ENCODE measurements around the gene REEP6. TPM values are rescaled to one million over a fixed set of nuclear protein-coding genes. Genes with fewer than 3 reads are reported as not detected.

The REEP6 gene
- polyA plus RNA-seq, 3 donors: 0.51 to 1.8 (median 0.81) TPM

DNA sequence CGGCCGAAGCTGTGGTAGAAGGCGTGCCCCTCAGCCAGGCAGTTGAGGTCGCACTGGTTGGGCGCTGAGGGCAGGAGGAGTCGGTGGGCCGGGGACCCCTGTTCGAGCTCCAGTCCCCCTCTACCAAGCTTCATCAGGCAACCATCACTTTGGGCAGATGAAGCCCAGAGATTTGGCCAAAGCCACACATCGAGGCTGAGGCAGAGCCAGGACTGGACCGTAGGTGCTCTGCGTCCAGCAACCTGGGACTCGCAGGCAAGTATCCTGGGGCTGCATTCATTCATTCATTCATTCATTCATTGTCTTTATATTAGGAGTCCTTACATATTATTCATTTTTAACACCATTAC, 17.5 kb downstream of the REEP6 start:
- Histone ChIP-seq H4K20me1 (ENCODE audit: insufficient read depth, low read length) (no peaks in the 10 kb centered on the region), H3K4me3 (replicated peaks in 1 of 3; ENCODE audit: low read depth in 2 of 3, low read length in 3 of 3) (no peak overlapping the region), H3K4me2 (replicated peaks; ENCODE audit: extremely low read depth, low read length, poor library complexity, severe bottlenecking) (peak overlapping the region; percentile 65), H3K4me1 (ENCODE audit: control insufficient read depth in 1 of 2, insufficient read depth in 2 of 2, low read length in 2 of 2) (peaks cover 12 to 23% of the 10 kb centered on the region in 2 donors), H3K9ac (ENCODE audit: insufficient read depth, low read length, poor library complexity, severe bottlenecking) (no peak overlapping the region), H3K27me3 (ENCODE audit: control insufficient read depth in 2 of 2, insufficient read depth in 2 of 2, low read length in 2 of 2) (peaks cover 2 to 51% of the 10 kb centered on the region in 2 donors), H3K79me2 (ENCODE audit: insufficient read depth, low read length) (no peaks in the 10 kb centered on the region), H3K9me3 (replicated peaks in 1 of 2; ENCODE audit: control insufficient read depth in 1 of 2, insufficient read depth in 1 of 2, low read length in 2 of 2) (peaks cover 14 to 31% of the 10 kb centered on the region in 2 donors), H3K27ac (ENCODE audit: low read depth in 1 of 2, low read length in 2 of 2) (no peak overlapping the region), H3K36me3 (replicated peaks in 1 of 2; ENCODE audit: control insufficient read depth in 1 of 2, insufficient read depth in 2 of 2, low read length in 2 of 2) (no peaks in the 10 kb centered on the region), H2AFZ (ENCODE audit: insufficient read depth, low read depth, low read length, poor library complexity, severe bottlenecking) (no peak overlapping the region)
- peak overlapping the region in 1 of 2 donors; percentile 36 for H3K4me3 Mint-ChIP-seq
- peaks cover 1 to 2% of the 10 kb centered on the region in 2 donors for H3K36me3 Mint-ChIP-seq
- H3K27me3 Mint-ChIP-seq (ENCODE audit: low read depth in 3 of 3): peaks cover 46 to 78% (median 66%) of the 10 kb centered on the region in 3 donors
- TF ChIP-seq, protein P1, sequence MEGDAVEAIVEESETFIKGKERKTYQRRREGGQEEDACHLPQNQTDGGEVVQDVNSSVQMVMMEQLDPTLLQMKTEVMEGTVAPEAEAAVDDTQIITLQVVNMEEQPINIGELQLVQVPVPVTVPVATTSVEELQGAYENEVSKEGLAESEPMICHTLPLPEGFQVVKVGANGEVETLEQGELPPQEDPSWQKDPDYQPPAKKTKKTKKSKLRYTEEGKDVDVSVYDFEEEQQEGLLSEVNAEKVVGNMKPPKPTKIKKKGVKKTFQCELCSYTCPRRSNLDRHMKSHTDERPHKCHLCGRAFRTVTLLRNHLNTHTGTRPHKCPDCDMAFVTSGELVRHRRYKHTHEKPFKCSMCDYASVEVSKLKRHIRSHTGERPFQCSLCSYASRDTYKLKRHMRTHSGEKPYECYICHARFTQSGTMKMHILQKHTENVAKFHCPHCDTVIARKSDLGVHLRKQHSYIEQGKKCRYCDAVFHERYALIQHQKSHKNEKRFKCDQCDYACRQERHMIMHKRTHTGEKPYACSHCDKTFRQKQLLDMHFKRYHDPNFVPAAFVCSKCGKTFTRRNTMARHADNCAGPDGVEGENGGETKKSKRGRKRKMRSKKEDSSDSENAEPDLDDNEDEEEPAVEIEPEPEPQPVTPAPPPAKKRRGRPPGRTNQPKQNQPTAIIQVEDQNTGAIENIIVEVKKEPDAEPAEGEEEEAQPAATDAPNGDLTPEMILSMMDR (IDR thresholded peaks at IDR 0.05): no peak
- peaks cover 14% of the 10 kb centered on the region for H3K4me1 Mint-ChIP-seq
- DNase-seq: no peak
- peaks cover 15 to 50% (median 34%) of the 10 kb centered on the region in 7 donors for H3K9me3 Mint-ChIP-seq
- intact Hi-C loops (cut with micrococcal nuclease): no loop called here
- H3K27ac Mint-ChIP-seq: no peak overlapping the region
- 34% methylated on average over 10 of the region's 12 CpGs for WGBS (ENCODE audit: insufficient coverage)

DNA sequence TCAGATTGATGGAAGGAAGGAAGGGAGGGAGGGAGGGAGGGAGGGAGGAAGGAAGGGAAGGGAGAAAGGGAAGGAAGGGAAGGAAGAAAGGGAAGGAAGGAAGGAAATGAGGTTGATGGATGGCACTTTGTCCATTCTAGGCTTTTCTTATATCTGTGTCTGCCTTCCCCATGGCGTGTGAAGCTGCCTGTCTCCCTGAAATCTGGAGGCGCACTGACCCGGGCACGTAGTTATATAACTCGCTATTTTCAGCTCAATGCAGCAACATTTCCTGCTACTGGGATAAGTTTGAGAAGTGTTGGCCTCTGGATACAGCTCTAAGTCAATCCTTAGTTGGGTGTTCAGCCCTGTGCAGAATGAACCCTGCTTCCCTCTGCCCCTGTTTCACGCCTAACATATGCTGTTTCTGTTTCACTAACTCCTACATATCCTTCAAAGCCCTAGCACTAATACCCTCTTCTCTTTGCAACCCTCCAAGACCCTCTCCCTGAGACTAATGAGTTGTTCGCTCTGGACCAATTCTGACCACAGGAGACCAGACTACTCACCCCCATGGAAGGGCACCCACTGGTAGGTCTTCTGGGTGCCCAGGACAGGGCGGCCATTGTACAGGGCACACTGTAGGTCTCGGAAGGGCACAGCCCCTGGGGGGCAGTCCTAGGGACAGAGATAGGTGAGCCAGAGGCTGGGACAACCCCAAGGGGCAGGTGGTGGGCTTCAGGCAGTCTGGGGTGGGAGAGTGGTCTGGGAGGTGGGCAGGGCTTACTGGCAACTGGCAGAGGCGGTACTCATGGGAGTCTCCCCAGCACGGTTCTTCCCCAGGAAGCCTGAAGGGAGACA, 18.8 kb downstream of the REEP6 start:
- no peak overlapping the region for H3K27ac ChIP-seq (ENCODE audit: low read depth in 1 of 2, low read length in 2 of 2)
- H3K9ac ChIP-seq (ENCODE audit: insufficient read depth, low read length, poor library complexity, severe bottlenecking): no peak overlapping the region
- no peak for DNase-seq
- Mint-ChIP-seq H3K36me3 (peaks cover 1 to 2% of the 10 kb centered on the region in 2 donors), H3K4me3 (peak overlapping the region in 1 of 2 donors; percentile 64), H3K4me1 (peaks cover 14% of the 10 kb centered on the region), H3K9me3 (peaks cover 15 to 46% (median 36%) of the 10 kb centered on the region in 7 donors), H3K27me3 (ENCODE audit: low read depth in 3 of 3) (peaks cover 41 to 78% (median 66%) of the 10 kb centered on the region in 3 donors), H3K27ac (peak overlapping the region in 1 of 7 donors; percentile 32)
- intact Hi-C loops (cut with micrococcal nuclease): loop anchor here in 1 of 2 donors (10.0 kb wide), 1 partner anchor 65 kb away; no protein-coding TSS in a partner anchor
- peaks cover 2 to 52% of the 10 kb centered on the region in 2 donors for H3K27me3 ChIP-seq (ENCODE audit: control insufficient read depth in 2 of 2, insufficient read depth in 2 of 2, low read length in 2 of 2)
- no peaks in the 10 kb centered on the region for H3K36me3 ChIP-seq (replicated peaks in 1 of 2; ENCODE audit: control insufficient read depth in 1 of 2, insufficient read depth in 2 of 2, low read length in 2 of 2)
- H3K9me3 ChIP-seq (replicated peaks in 1 of 2; ENCODE audit: control insufficient read depth in 1 of 2, insufficient read depth in 1 of 2, low read length in 2 of 2): peaks cover 14 to 31% of the 10 kb centered on the region in 2 donors
- 73% methylated on average over 5 of the region's 11 CpGs for whole genome bisulfite sequencing (ENCODE audit: insufficient coverage)
- H3K4me3 ChIP-seq (replicated peaks in 1 of 3; ENCODE audit: low read depth in 2 of 3, low read length in 3 of 3): no peak overlapping the region
- TF ChIP-seq, protein P1 (IDR thresholded peaks at IDR 0.05): no peak
- no peak overlapping the region for H3K4me2 ChIP-seq (replicated peaks; ENCODE audit: extremely low read depth, low read length, poor library complexity, severe bottlenecking)
- peaks cover 12 to 25% of the 10 kb centered on the region in 2 donors for H3K4me1 ChIP-seq (ENCODE audit: control insufficient read depth in 1 of 2, insufficient read depth in 2 of 2, low read length in 2 of 2)
- no peaks in the 10 kb centered on the region for H3K79me2 ChIP-seq (ENCODE audit: insufficient read depth, low read length)
- H4K20me1 ChIP-seq (ENCODE audit: insufficient read depth, low read length): no peaks in the 10 kb centered on the region
- H2AFZ ChIP-seq (ENCODE audit: insufficient read depth, low read depth, low read length, poor library complexity, severe bottlenecking): no peak overlapping the region
